ENCODE data around the gene CCDC171. TPM values are rescaled to one million over a fixed set of nuclear protein-coding genes. Genes with fewer than 3 reads are reported as not detected.

Gene CCDC171
- total and polyA plus RNA-seq, 4 donors = 0.13 to 1.1 (median 0.43) TPM

GRCh38 chr9:15842051-15842450 is 289.2 kb downstream of the CCDC171 start:
- H3K4me1 ChIP-seq (ENCODE audit: control insufficient read depth in 4 of 4, insufficient read depth in 4 of 4, low read length in 3 of 4) = no peaks in the 10 kb centered on the region
- no peak overlapping the region for H3K4me3 ChIP-seq (ENCODE audit: low read depth in 1 of 3, low read length in 3 of 3)
- WGBS = 87% methylated on average over 3 of the region's 3 CpGs
- DNase-seq (ENCODE audit: low spot score) = no peak
- no peaks in the 10 kb centered on the region for H3K9me3 ChIP-seq (ENCODE audit: control insufficient read depth in 4 of 4, low read length in 3 of 4)
- H3K27ac ChIP-seq (ENCODE audit: low read depth in 1 of 2, low read length in 2 of 2) = no peak overlapping the region
- TF ChIP-seq HNF4G (IDR thresholded peaks at IDR 0.05) (no peak), NR2F2 (IDR thresholded peaks at IDR 0.05) (no peak), SP1 (IDR thresholded peaks at IDR 0.05) (no peak)
- no peaks in the 10 kb centered on the region for H3K27me3 ChIP-seq (ENCODE audit: control insufficient read depth in 4 of 4, insufficient read depth in 4 of 4, low read length in 3 of 4)
- no peak overlapping the region for H3K9ac ChIP-seq (ENCODE audit: low read depth in 1 of 2, low read length in 2 of 2)
- no peaks in the 10 kb centered on the region for H3K36me3 ChIP-seq (ENCODE audit: control insufficient read depth in 4 of 4, insufficient read depth in 3 of 4, low read depth in 1 of 4, low read length in 3 of 4)

GRCh38 chr9:15843316-15843715 is 290.5 kb downstream of the CCDC171 start:
- no peak for DNase-seq (ENCODE audit: low spot score)
- TF ChIP-seq FOXA2 (IDR thresholded peaks at IDR 0.05) = no peak
- no peak for TF ChIP-seq HNF4G (IDR thresholded peaks at IDR 0.05)
- TF ChIP-seq ATF3 (IDR thresholded peaks at IDR 0.05) = no peak
- no peak for TF ChIP-seq CTCF (IDR thresholded peaks at IDR 0.05; ENCODE audit: low read depth, low read length, missing input control)
- TF ChIP-seq FOXA1 (IDR thresholded peaks at IDR 0.05) = no peak
- no peak for TF ChIP-seq TAF1 (conservative IDR thresholded peaks at IDR 0.05)
- no peak for TF ChIP-seq SP1 (IDR thresholded peaks at IDR 0.05)
- TF ChIP-seq RXRA (IDR thresholded peaks at IDR 0.05) = no peak
- no peak for TF ChIP-seq EGR1 (IDR thresholded peaks at IDR 0.05; ENCODE audit: low read depth in 2 of 2)
- no peak for TF ChIP-seq HNF4A (conservative IDR thresholded peaks at IDR 0.05)
- no peak for TF ChIP-seq JUND (IDR thresholded peaks at IDR 0.05)
- no peak for TF ChIP-seq YY1 (IDR thresholded peaks at IDR 0.05)
- TF ChIP-seq MAX (IDR thresholded peaks at IDR 0.05) = no peak
- Histone ChIP-seq H3K27me3 (ENCODE audit: control insufficient read depth in 4 of 4, insufficient read depth in 4 of 4, low read length in 3 of 4) (no peaks in the 10 kb centered on the region), H3K9ac (ENCODE audit: low read depth in 1 of 2, low read length in 2 of 2) (no peak overlapping the region), H3K9me3 (ENCODE audit: control insufficient read depth in 4 of 4, low read length in 3 of 4) (no peaks in the 10 kb centered on the region), H3K36me3 (ENCODE audit: control insufficient read depth in 4 of 4, insufficient read depth in 3 of 4, low read depth in 1 of 4, low read length in 3 of 4) (no peaks in the 10 kb centered on the region), H3K4me3 (ENCODE audit: low read depth in 1 of 3, low read length in 3 of 3) (no peak overlapping the region), H3K27ac (ENCODE audit: low read depth in 1 of 2, low read length in 2 of 2) (no peak overlapping the region), H3K4me1 (ENCODE audit: control insufficient read depth in 4 of 4, insufficient read depth in 4 of 4, low read length in 3 of 4) (no peaks in the 10 kb centered on the region)

GRCh38 chr9:15843931-15844330 is 291.1 kb downstream of the CCDC171 start:
- DNase-seq (ENCODE audit: low spot score) = no peak

More at GRCh38 chr9:15843931-15844330, 291.1 kb downstream of the CCDC171 start:
- H3K36me3 ChIP-seq (ENCODE audit: control insufficient read depth in 4 of 4, insufficient read depth in 3 of 4, low read depth in 1 of 4, low read length in 3 of 4) = no peaks in the 10 kb centered on the region
- H3K4me3 ChIP-seq (ENCODE audit: low read depth in 1 of 3, low read length in 3 of 3) = no peak overlapping the region
- H3K9me3 ChIP-seq (ENCODE audit: control insufficient read depth in 4 of 4, low read length in 3 of 4) = no peaks in the 10 kb centered on the region
- no peaks in the 10 kb centered on the region for H3K4me1 ChIP-seq (ENCODE audit: control insufficient read depth in 4 of 4, insufficient read depth in 4 of 4, low read length in 3 of 4)
- WGBS = over 99% methylated on average over 2 of the region's 2 CpGs
- no peak for TF ChIP-seq ZBTB33 (IDR thresholded peaks at IDR 0.05)
- H3K27me3 ChIP-seq (ENCODE audit: control insufficient read depth in 4 of 4, insufficient read depth in 4 of 4, low read length in 3 of 4) = no peaks in the 10 kb centered on the region
- no peak overlapping the region for H3K27ac ChIP-seq (ENCODE audit: low read depth in 1 of 2, low read length in 2 of 2)
- H3K9ac ChIP-seq (ENCODE audit: low read depth in 1 of 2, low read length in 2 of 2) = no peak overlapping the region

Data from liver (tissue), 9 donors.